ENCODE results near the gene ADSS1.

GRCh38 chr14:104747876-104748275, 23.8 kb downstream of the ADSS1 start:
- TF ChIP-seq CTCF (IDR thresholded peaks at IDR 0.05) = no peak
- TF ChIP-seq EP300 (IDR thresholded peaks at IDR 0.05) = no peak
